OCI-LY7 (cell line): Measurements from ENCODE around the gene TCEAL7. TPM values are rescaled to one million over a fixed set of nuclear protein-coding genes. Genes with fewer than 3 reads are reported as not detected.

Experiments
- BruUV-seq: library from RNA; stranded (reverse); fragments of 400-500 nt; replicated peaks from 2 replicates; lab custom pipeline; 2021; lab: Mats Ljungman, UMichigan
- CTCF ChIA-PET: fragments of 300-600 bp; sonication (Branson Sonifier 250); formaldehyde crosslinking; loops from one replicate; lab custom pipeline; 2022; ENCODE audit warnings: antibody characterized with exemption; ENCODE audit not compliant: unreplicated experiment; lab: Charles Lee
- POLR2A ChIA-PET: fragments of 300-600 bp; sonication (Branson Sonifier 250); formaldehyde crosslinking; loops from one replicate; lab custom pipeline; 2022; ENCODE audit warnings: antibody characterized with exemption; lab: Charles Lee
- DNase-seq: peaks from one replicate; pipeline ENCODE4 v3.0.0-alpha.2; 2015; ENCODE audit warnings: low spot score
- H2AFZ ChIP-seq: fragments of 200-600 bp; sonication (generic), shearing (Covaris generic); 2 replicates; pipeline ENCODE4 v1.6.1; 2014; ENCODE audit warnings: mild to moderate bottlenecking, antibody characterized with exemption, low read length, moderate library complexity
- H3K27ac ChIP-seq: fragments of 200-600 bp; sonication (generic); 2 replicates; pipeline ENCODE4 v1.5.1; 2014; ENCODE audit warnings: mixed run types, low read depth, mild to moderate bottlenecking, moderate library complexity, low read length, inconsistent platforms; ENCODE audit not compliant: poor library complexity, severe bottlenecking
- H3K36me3 ChIP-seq: fragments of 200-600 bp; sonication (generic); 2 replicates; pipeline ENCODE4 v1.6.1; 2014; ENCODE audit warnings: mild to moderate bottlenecking, antibody characterized with exemption, low read length, moderate library complexity, mixed read lengths; ENCODE audit not compliant: insufficient read depth
- H3K4me1 ChIP-seq: fragments of 200-600 bp; sonication (generic); 2 replicates; pipeline ENCODE4 v1.5.1; 2014; ENCODE audit warnings: mild to moderate bottlenecking, low read length; ENCODE audit not compliant: insufficient read depth, poor library complexity, severe bottlenecking
- H3K4me2 ChIP-seq: fragments of 200-600 bp; sonication (generic); 2 replicates; pipeline ENCODE4 v1.6.1; 2014; ENCODE audit warnings: mild to moderate bottlenecking, low read length
- H3K4me3 ChIP-seq: fragments of 200-600 bp; sonication (generic); 2 replicates; pipeline ENCODE4 v1.5.1; 2014; ENCODE audit warnings: mild to moderate bottlenecking, low read depth, low read length; ENCODE audit not compliant: poor library complexity, severe bottlenecking
- H3K79me2 ChIP-seq: fragments of 200-600 bp; sonication (generic); 2 replicates; pipeline ENCODE4 v1.6.1; 2016; ENCODE audit warnings: low read depth, mild to moderate bottlenecking, low read length, moderate library complexity, mixed read lengths; ENCODE audit not compliant: insufficient read depth
- H3K9me2 ChIP-seq: fragments of 200-600 bp; sonication (generic); 2 replicates; pipeline ENCODE4 v1.6.1; 2016; ENCODE audit warnings: mild to moderate bottlenecking, low read length, mixed read lengths; ENCODE audit not compliant: insufficient read depth
- H3K9me3 ChIP-seq: fragments of 200-600 bp; sonication (generic); 2 replicates; pipeline ENCODE4 v1.6.1; 2014; ENCODE audit warnings: mild to moderate bottlenecking, mixed run types, low read length, mixed read lengths
- H4K20me1 ChIP-seq: fragments of 200-600 bp; sonication (generic); 2 replicates; pipeline ENCODE4 v1.6.1; 2014; ENCODE audit warnings: mild to moderate bottlenecking, antibody characterized with exemption, low read length, moderate library complexity, mixed read lengths; ENCODE audit not compliant: insufficient read depth
- EZH2phosphoT487 ChIP-seq: fragments of 200-600 bp; sonication (generic); IDR thresholded peaks from 2 replicates; pipeline ENCODE4 v1.6.1; 2018; ENCODE audit warnings: low read depth, borderline replicate concordance, mild to moderate bottlenecking, mixed run types, antibody characterized with exemption, low read length, moderate library complexity, mixed read lengths
- intact Hi-C: fragments of 100-400 bp; cut with micrococcal nuclease; formaldehyde crosslinking; loops from one replicate; pipeline ENCODE4 v1.10.0; 2022; ENCODE audit not compliant: unreplicated experiment
- total RNA-seq, 2 experiments: library from RNA; depleted of rRNA in 1 of 2; stranded (reverse); fragments of >200 nt in 1 of 2; shearing (Covaris generic) in 1 of 2; gene quantifications; 2 replicates each; pipeline ENCODE4 v1.2.3, GENCODE V29; 2014 to 2022
- TF ChIP-seq, protein P1 (sequence below): fragments of 200-600 bp; sonication (generic); conservative IDR thresholded peaks from 2 replicates; pipeline ENCODE4 v1.5.1; 2014; ENCODE audit warnings: mild to moderate bottlenecking, antibody characterized with exemption, low read length, moderate library complexity, mixed read lengths

The TCEAL7 gene
- total RNA-seq, 2 experiments from 2014 or later: not detected

- Histone ChIP-seq H3K9me2 (no peaks in the 10 kb centered on the region), H2AFZ (peak overlapping the region; percentile 86), H3K27ac (no peak overlapping the region), H3K4me3 (peak overlapping the region; percentile 70), H3K36me3 (no peaks in the 10 kb centered on the region), H3K4me1 (peaks cover 3% of the 10 kb centered on the region), H3K79me2 (no peaks in the 10 kb centered on the region), H3K4me2 (peak overlapping the region; percentile 72), H3K9me3 (no peaks in the 10 kb centered on the region), H4K20me1 (no peaks in the 10 kb centered on the region)
- intact Hi-C loops: no loop called here
- POLR2A ChIA-PET: no interaction called here
- no TSS peak for BruUV-seq
- CTCF ChIA-PET: no interaction called here
- DNase-seq: no peak
- no peak for TF ChIP-seq EZH2phosphoT487
- TF ChIP-seq, protein P1, sequence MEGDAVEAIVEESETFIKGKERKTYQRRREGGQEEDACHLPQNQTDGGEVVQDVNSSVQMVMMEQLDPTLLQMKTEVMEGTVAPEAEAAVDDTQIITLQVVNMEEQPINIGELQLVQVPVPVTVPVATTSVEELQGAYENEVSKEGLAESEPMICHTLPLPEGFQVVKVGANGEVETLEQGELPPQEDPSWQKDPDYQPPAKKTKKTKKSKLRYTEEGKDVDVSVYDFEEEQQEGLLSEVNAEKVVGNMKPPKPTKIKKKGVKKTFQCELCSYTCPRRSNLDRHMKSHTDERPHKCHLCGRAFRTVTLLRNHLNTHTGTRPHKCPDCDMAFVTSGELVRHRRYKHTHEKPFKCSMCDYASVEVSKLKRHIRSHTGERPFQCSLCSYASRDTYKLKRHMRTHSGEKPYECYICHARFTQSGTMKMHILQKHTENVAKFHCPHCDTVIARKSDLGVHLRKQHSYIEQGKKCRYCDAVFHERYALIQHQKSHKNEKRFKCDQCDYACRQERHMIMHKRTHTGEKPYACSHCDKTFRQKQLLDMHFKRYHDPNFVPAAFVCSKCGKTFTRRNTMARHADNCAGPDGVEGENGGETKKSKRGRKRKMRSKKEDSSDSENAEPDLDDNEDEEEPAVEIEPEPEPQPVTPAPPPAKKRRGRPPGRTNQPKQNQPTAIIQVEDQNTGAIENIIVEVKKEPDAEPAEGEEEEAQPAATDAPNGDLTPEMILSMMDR: no peak
These were observed 18.6 kb upstream of the TCEAL7 start for GRCh38 chrX:103311399-103311780.

DNA sequence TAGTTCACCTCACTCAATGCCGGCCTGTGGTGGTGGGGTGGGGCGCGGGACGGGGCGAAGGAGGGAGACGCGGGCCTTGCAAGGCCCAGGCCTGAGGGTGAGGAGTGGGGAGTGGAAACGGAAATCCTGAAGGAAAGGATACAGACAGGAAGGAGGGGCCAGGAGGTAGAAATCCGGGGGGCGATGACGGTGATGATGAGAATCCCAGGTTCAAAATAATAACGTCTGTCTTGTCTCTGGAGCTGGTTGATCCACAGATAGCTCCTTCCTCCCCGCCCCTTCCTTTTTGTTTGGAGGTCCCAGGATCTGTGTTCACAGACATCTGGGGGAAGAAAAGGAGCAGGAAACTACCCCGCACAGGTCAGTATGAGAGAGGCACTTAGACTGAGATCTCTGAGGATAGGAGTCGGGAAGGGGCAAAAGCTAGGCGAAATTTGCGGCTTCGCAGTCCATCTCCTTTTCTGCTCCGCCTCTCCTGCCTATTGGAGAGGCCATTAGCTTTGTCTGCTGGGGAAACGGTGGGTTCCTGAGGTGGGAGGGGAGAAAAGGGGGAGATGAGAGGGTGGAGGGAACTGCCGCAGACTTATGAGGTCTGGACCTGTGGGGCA lies 746 bp downstream of the TCEAL7 start:
- ChIA-PET CTCF (no interaction called here), POLR2A (no interaction called here)
- H3K9me3 ChIP-seq: no peaks in the 10 kb centered on the region
- H3K4me3 ChIP-seq: no peak overlapping the region
- H3K4me2 ChIP-seq: no peak overlapping the region
- TF ChIP-seq, protein P1: no peak
- TF ChIP-seq EZH2phosphoT487: no peak
- H3K4me1 ChIP-seq: no peaks in the 10 kb centered on the region
- H4K20me1 ChIP-seq: no peaks in the 10 kb centered on the region
- H3K27ac ChIP-seq: no peak overlapping the region
- BruUV-seq: no TSS peak
- intact Hi-C loops: no loop called here
- no peaks in the 10 kb centered on the region for H3K9me2 ChIP-seq
- no peaks in the 10 kb centered on the region for H3K79me2 ChIP-seq
- no peak for DNase-seq
- no peaks in the 10 kb centered on the region for H3K36me3 ChIP-seq
- H2AFZ ChIP-seq: no peak overlapping the region

DNA sequence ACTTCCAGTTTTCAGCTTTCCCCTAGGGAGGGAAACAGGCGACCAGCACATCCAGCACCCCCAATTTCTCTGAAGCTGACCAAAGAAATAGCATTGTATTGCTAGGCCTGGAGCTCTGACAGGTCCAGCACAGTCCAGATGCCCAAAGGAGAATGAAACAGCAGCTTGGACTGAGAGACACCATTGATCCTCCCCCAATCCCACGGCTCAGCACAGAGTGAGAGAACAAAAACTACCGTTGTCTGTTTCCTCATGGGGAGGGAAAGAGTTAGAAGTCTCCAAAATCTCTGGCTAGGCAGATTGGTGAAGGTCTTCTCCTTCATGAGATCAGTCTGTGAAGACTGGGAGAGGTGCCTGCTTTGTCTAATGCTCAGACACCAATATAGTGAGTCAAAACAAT lies 8.6 kb downstream of the TCEAL7 start:
- no TSS peak for BruUV-seq
- Histone ChIP-seq H3K9me2 (no peaks in the 10 kb centered on the region), H3K79me2 (no peaks in the 10 kb centered on the region), H3K27ac (no peak overlapping the region), H3K4me3 (no peak overlapping the region), H3K4me1 (no peaks in the 10 kb centered on the region), H3K36me3 (no peaks in the 10 kb centered on the region), H2AFZ (no peak overlapping the region), H3K9me3 (no peaks in the 10 kb centered on the region), H3K4me2 (no peak overlapping the region), H4K20me1 (no peaks in the 10 kb centered on the region)
- CTCF ChIA-PET: no interaction called here
- TF ChIP-seq EZH2phosphoT487: no peak
- TF ChIP-seq, protein P1: no peak
- intact Hi-C loops: no loop called here
- POLR2A ChIA-PET: interaction anchor here (0.7 kb wide), 1 partner anchor 11 kb away, joined by 3 read pairs; no protein-coding TSS in a partner anchor
- DNase-seq: no peak
